ENCODE measurements around the gene B4GALNT1. TPM values are rescaled to one million over a fixed set of nuclear protein-coding genes. Genes with fewer than 3 reads are reported as not detected.

B4GALNT1 gene
- total and polyA plus RNA-seq, 2 of the 13 experiments (the other 11 are each of a cell fraction or from before 2014, with no cell fraction given), result 4.5 to 5.4 TPM

- peaks cover 15 to 27% of the 10 kb centered on the region in 2 experiments for H3K27me3 ChIP-seq (ENCODE audit: control insufficient read depth in 1 of 2, insufficient read depth in 2 of 2, low read length in 2 of 2)
- no peaks in the 10 kb centered on the region for H3K79me2 ChIP-seq (ENCODE audit: insufficient read depth, low read length)
- H3K36me3 ChIP-seq (replicated peaks in 1 of 2; ENCODE audit: control insufficient read depth in 1 of 2, insufficient read depth in 2 of 2, low read length in 2 of 2), result no peaks in the 10 kb centered on the region
- DNase-seq (ENCODE audit: low spot score) (no peak), ATAC-seq (no peak), FAIRE-seq (no peak)
- intact Hi-C loops (cut with micrococcal nuclease; ENCODE audit: unreplicated experiment) (no loop called here), in situ Hi-C loops (cut with HindIII; ENCODE audit: extremely low pct_ligation_motif_present, low pct_unique_long_range_greater_than_20kb) (no loop called here)
- H3K9ac ChIP-seq (ENCODE audit: insufficient read depth, low read depth, low read length), result no peak overlapping the region
- no peak overlapping the region for H3K27ac ChIP-seq (ENCODE audit: extremely low read length, insufficient read depth, low read length)
- no peak overlapping the region for H3K4me2 ChIP-seq (ENCODE audit: low read depth, low read length)
- no TSS peak for BruUV-seq (replicated peaks)
- CTCF ChIA-PET (ENCODE audit: low intra/inter-chr PET ratio, low total read pairs), result no interaction called here
- H4K20me1 ChIP-seq (ENCODE audit: insufficient read depth, low read length), result no peaks in the 10 kb centered on the region
- POLR2A ChIA-PET, result interaction anchor here (1.4 kb wide), 1 partner anchor 36 kb away, joined by 3 read pairs; no protein-coding TSS in a partner anchor
- H2AFZ ChIP-seq (ENCODE audit: low read length), result no peak overlapping the region
- 91% methylated on average over 3 of the region's 3 CpGs for WGBS (ENCODE audit: low lambda C conversion rate)
- no peak overlapping the region for H3K4me3 ChIP-seq (replicated peaks in 1 of 3; ENCODE audit: insufficient read depth in 1 of 3, low read depth in 2 of 3, low read length in 3 of 3)
- H3K4me1 ChIP-seq (ENCODE audit: insufficient read depth, low read length), result peaks cover 48% of the 10 kb centered on the region
- no peaks in the 10 kb centered on the region for H3K9me3 ChIP-seq (ENCODE audit: low read length)
- TF ChIP-seq RBFOX2 (IDR thresholded peaks at IDR 0.05; ENCODE audit: low read depth, low read length) (no peak), HMGXB4 (CRISPR knock-in tag; IDR thresholded peaks at IDR 0.05; ENCODE audit: borderline replicate concordance in 1 of 2, low read depth in 1 of 2) (no peak), DNMT1 (CRISPR knock-in tag; IDR thresholded peaks at IDR 0.05) (no peak), MEIS1 (CRISPR knock-in tag; IDR thresholded peaks at IDR 0.05; ENCODE audit: borderline replicate concordance) (no peak), ZFY (CRISPR knock-in tag; IDR thresholded peaks at IDR 0.05) (no peak), PRDM4 (CRISPR knock-in tag; IDR thresholded peaks at IDR 0.05; ENCODE audit: borderline replicate concordance) (no peak), NFKB2 (CRISPR knock-in tag; IDR thresholded peaks at IDR 0.05; ENCODE audit: borderline replicate concordance) (no peak), THAP7 (CRISPR knock-in tag; IDR thresholded peaks at IDR 0.05) (no peak), PHF8 (CRISPR knock-in tag; IDR thresholded peaks at IDR 0.05) (no peak), ZNF337 (CRISPR knock-in tag; IDR thresholded peaks at IDR 0.05; ENCODE audit: borderline replicate concordance, low read depth) (no peak), MZF1 (CRISPR knock-in tag; IDR thresholded peaks at IDR 0.05; ENCODE audit: borderline replicate concordance) (no peak), ETV6 (CRISPR knock-in tag; conservative IDR thresholded peaks at IDR 0.05) (no peak), MYNN (CRISPR knock-in tag; IDR thresholded peaks at IDR 0.05; ENCODE audit: low read depth) (no peak), ZNF652 (CRISPR knock-in tag; IDR thresholded peaks at IDR 0.05; ENCODE audit: borderline replicate concordance, low read depth) (no peak), RFXAP (CRISPR knock-in tag; IDR thresholded peaks at IDR 0.05; ENCODE audit: borderline replicate concordance) (no peak), NR2F6 (IDR thresholded peaks at IDR 0.05) (no peak), NR2F6 (CRISPR knock-in tag; IDR thresholded peaks at IDR 0.05) (no peak), ZNF460 (CRISPR knock-in tag; IDR thresholded peaks at IDR 0.05; ENCODE audit: borderline replicate concordance) (no peak), NFIC (IDR thresholded peaks at IDR 0.05; ENCODE audit: low read length) (no peak)
- TF ChIP-seq, protein P1, sequence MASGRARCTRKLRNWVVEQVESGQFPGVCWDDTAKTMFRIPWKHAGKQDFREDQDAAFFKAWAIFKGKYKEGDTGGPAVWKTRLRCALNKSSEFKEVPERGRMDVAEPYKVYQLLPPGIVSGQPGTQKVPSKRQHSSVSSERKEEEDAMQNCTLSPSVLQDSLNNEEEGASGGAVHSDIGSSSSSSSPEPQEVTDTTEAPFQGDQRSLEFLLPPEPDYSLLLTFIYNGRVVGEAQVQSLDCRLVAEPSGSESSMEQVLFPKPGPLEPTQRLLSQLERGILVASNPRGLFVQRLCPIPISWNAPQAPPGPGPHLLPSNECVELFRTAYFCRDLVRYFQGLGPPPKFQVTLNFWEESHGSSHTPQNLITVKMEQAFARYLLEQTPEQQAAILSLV (CRISPR knock-in tag; IDR thresholded peaks at IDR 0.05; ENCODE audit: borderline replicate concordance), result no peak
Measured at GRCh38 chr12:57616383-57617101, 16.5 kb downstream of the B4GALNT1 start.
